Caco-2 (cell line): ENCODE measurements around the gene ZNF585A. TPM values are rescaled to one million over a fixed set of nuclear protein-coding genes. Genes with fewer than 3 reads are reported as not detected.
"Not testable (repeated sequence)": the region's sequence is repeated elsewhere in the genome, so short reads cannot be mapped to it uniquely, and the experiment has no call there.

Experiments used
- BruUV-seq: library from RNA; stranded (reverse); fragments of 400-500 nt; replicated peaks from 2 replicates; lab custom pipeline; 2021; lab: Mats Ljungman, UMichigan
- CTCF ChIA-PET: fragments of 300-600 bp; sonication (Branson Sonifier 250); formaldehyde crosslinking; loops from one replicate; lab custom pipeline; 2022; ENCODE audit warnings: antibody characterized with exemption; lab: Charles Lee
- POLR2A ChIA-PET: fragments of 300-600 bp; sonication (Branson Sonifier 250); formaldehyde crosslinking; loops from one replicate; lab custom pipeline; 2022; ENCODE audit warnings: antibody characterized with exemption; lab: Charles Lee
- DNase-seq, 2 experiments: peaks; one replicate each; pipeline versions ENCODE4 v3.0.0 to v3.0.0-alpha.2; 2020 to 2022
- H3K27me3 ChIP-seq: replicated peaks from 2 replicates; pipeline ENCODE4 v1.6.0; 2011; ENCODE audit warnings: low read length; ENCODE audit not compliant: control insufficient read depth, insufficient read depth
- H3K36me3 ChIP-seq: 2 replicates; pipeline ENCODE4 v1.5.1; 2011; ENCODE audit warnings: low read length; ENCODE audit not compliant: control insufficient read depth, insufficient read depth
- H3K4me1 ChIP-seq: fragments of 250-450 bp; sonication (Bioruptor Pico); 2 replicates; pipeline ENCODE4 v1.5.1; 2020; ENCODE audit warnings: mild to moderate bottlenecking
- H3K4me3 ChIP-seq: 2 replicates; pipeline ENCODE4 v1.5.1; 2011; ENCODE audit warnings: low read depth, mild to moderate bottlenecking, control low read depth, low read length
- H3K9me3 ChIP-seq: fragments of 250-450 bp; sonication (Bioruptor Pico); 2 replicates; pipeline ENCODE4 v1.5.1; 2020; ENCODE audit warnings: mild to moderate bottlenecking, moderate library complexity
- H3K27ac Mint-ChIP-seq: one replicate; pipeline ENCODE4 v1.8.0; 2022; ENCODE audit warnings: mixed read lengths; ENCODE audit not compliant: unreplicated experiment
- H3K27me3 Mint-ChIP-seq: one replicate; pipeline ENCODE4 v1.8.0; 2022; ENCODE audit warnings: mixed read lengths; ENCODE audit not compliant: insufficient read depth, unreplicated experiment
- H3K36me3 Mint-ChIP-seq: one replicate; pipeline ENCODE4 v1.8.0; 2022; ENCODE audit warnings: mild to moderate bottlenecking, mixed read lengths; ENCODE audit not compliant: insufficient read depth, unreplicated experiment
- H3K4me1 Mint-ChIP-seq: one replicate; pipeline ENCODE4 v1.8.0; 2022; ENCODE audit warnings: low read depth, mixed read lengths; ENCODE audit not compliant: unreplicated experiment
- H3K4me3 Mint-ChIP-seq: one replicate; pipeline ENCODE4 v1.8.0; 2022; ENCODE audit warnings: mild to moderate bottlenecking, moderate library complexity, mixed read lengths; ENCODE audit not compliant: unreplicated experiment
- H3K9me3 Mint-ChIP-seq: one replicate; pipeline ENCODE4 v1.8.0; 2022; ENCODE audit warnings: mixed read lengths; ENCODE audit not compliant: unreplicated experiment
- intact Hi-C: fragments of 100-400 bp; cut with micrococcal nuclease; formaldehyde crosslinking; loops from one replicate; pipeline ENCODE4 v1.10.0; 2022; ENCODE audit not compliant: unreplicated experiment
- total RNA-seq: library from RNA; stranded (reverse); gene quantifications from 2 replicates; pipeline ENCODE4 v1.2.3, GENCODE V29; 2022
- TF ChIP-seq, protein P1 (sequence below), 2 experiments: fragments of 200-600 bp in 1 of 2; IDR thresholded peaks; 1 replicate in 1 of 2; 2 replicates in 1 of 2; pipeline versions ENCODE4 v1.5.1 to v1.8.0; 2011 to 2022; ENCODE audit warnings: antibody characterized with exemption in 1 of 2, control low read depth in 1 of 2, inconsistent platforms in 1 of 2, low read depth in 1 of 2, low read length in 1 of 2, mild to moderate bottlenecking in 1 of 2, moderate library complexity in 1 of 2; ENCODE audit not compliant: insufficient read depth in 1 of 2, severe bottlenecking in 1 of 2, unreplicated experiment in 1 of 2

The ZNF585A gene
- total RNA-seq, 1 experiment from 2014 or later: 7.3 TPM

DNA sequence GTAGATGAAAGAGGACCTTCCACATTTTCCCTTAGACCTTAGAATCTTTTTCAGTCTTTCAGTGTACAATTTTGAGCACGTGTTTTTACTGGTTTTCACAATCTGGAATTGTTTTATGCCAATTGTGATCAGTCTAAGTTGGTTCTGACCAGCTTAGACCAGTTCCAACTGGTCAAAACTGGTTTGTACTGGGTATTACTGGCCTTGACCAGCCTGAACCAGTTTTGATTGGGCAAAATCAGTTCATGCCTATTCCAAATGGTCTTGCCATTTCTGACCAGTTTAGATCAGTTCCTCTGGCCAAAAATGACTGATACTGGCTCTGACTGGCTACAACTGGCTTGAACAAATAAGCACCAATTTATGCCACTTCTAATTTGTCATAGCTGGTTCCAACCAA lies 36.4 kb downstream of the ZNF585A start:
- CTCF ChIA-PET: no interaction called here
- H3K27me3 Mint-ChIP-seq: no peaks in the 10 kb centered on the region
- TF ChIP-seq, protein P1, sequence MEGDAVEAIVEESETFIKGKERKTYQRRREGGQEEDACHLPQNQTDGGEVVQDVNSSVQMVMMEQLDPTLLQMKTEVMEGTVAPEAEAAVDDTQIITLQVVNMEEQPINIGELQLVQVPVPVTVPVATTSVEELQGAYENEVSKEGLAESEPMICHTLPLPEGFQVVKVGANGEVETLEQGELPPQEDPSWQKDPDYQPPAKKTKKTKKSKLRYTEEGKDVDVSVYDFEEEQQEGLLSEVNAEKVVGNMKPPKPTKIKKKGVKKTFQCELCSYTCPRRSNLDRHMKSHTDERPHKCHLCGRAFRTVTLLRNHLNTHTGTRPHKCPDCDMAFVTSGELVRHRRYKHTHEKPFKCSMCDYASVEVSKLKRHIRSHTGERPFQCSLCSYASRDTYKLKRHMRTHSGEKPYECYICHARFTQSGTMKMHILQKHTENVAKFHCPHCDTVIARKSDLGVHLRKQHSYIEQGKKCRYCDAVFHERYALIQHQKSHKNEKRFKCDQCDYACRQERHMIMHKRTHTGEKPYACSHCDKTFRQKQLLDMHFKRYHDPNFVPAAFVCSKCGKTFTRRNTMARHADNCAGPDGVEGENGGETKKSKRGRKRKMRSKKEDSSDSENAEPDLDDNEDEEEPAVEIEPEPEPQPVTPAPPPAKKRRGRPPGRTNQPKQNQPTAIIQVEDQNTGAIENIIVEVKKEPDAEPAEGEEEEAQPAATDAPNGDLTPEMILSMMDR (IDR thresholded peaks at IDR 0.05; ENCODE audit: insufficient read depth in 1 of 2, low read depth in 1 of 2, low read length in 1 of 2, severe bottlenecking in 1 of 2, unreplicated experiment in 1 of 2): no peak
- intact Hi-C loops: no loop called here
- no peak overlapping the region for H3K4me3 ChIP-seq
- no peak overlapping the region for H3K27ac Mint-ChIP-seq
- peaks cover 8% of the 10 kb centered on the region for H3K36me3 Mint-ChIP-seq
- no peak overlapping the region for H3K4me3 Mint-ChIP-seq
- H3K9me3 ChIP-seq: peaks cover 34% of the 10 kb centered on the region
- no TSS peak for BruUV-seq
- POLR2A ChIA-PET: no interaction called here
- H3K36me3 ChIP-seq: no peaks in the 10 kb centered on the region
- no peaks in the 10 kb centered on the region for H3K4me1 ChIP-seq
- H3K4me1 Mint-ChIP-seq: no peaks in the 10 kb centered on the region
- no peak for DNase-seq
- H3K9me3 Mint-ChIP-seq: peaks cover 73% of the 10 kb centered on the region
- H3K27me3 ChIP-seq: no peaks in the 10 kb centered on the region

DNA sequence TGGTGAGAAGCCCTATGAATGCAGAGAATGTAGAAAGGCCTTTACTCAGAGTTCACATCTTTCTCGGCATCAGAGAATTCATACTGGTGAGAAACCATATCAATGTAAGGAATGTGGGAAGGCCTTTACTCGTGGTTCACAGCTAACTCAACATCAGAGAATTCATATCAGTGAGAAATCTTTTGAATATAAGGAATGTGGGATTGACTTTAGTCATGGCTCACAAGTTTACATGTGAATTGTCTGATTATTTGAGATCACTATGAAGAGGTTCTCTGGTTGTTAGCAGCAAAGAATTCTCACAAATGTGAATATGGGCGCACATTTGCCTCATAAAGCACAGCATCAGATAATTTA lies 43.7 kb downstream of the ZNF585A start:
- H3K9me3 ChIP-seq: peaks cover 56% of the 10 kb centered on the region
- no peaks in the 10 kb centered on the region for H3K4me1 ChIP-seq
- no peak overlapping the region for H3K27ac Mint-ChIP-seq
- H3K36me3 ChIP-seq: peaks cover 3% of the 10 kb centered on the region
- H3K36me3 Mint-ChIP-seq: peaks cover 17% of the 10 kb centered on the region
- H3K4me3 ChIP-seq: no peak overlapping the region
- no peak overlapping the region for H3K4me3 Mint-ChIP-seq
- no peaks in the 10 kb centered on the region for H3K4me1 Mint-ChIP-seq
- intact Hi-C loops: no loop called here
- no TSS peak for BruUV-seq
- peaks cover 69% of the 10 kb centered on the region for H3K9me3 Mint-ChIP-seq
- CTCF ChIA-PET: no interaction called here
- POLR2A ChIA-PET: no interaction called here
- no peak for DNase-seq
- TF ChIP-seq, protein P1 (IDR thresholded peaks at IDR 0.05; ENCODE audit: insufficient read depth in 1 of 2, low read depth in 1 of 2, low read length in 1 of 2, severe bottlenecking in 1 of 2, unreplicated experiment in 1 of 2): no peak
- no peaks in the 10 kb centered on the region for H3K27me3 Mint-ChIP-seq
- no peaks in the 10 kb centered on the region for H3K27me3 ChIP-seq

DNA sequence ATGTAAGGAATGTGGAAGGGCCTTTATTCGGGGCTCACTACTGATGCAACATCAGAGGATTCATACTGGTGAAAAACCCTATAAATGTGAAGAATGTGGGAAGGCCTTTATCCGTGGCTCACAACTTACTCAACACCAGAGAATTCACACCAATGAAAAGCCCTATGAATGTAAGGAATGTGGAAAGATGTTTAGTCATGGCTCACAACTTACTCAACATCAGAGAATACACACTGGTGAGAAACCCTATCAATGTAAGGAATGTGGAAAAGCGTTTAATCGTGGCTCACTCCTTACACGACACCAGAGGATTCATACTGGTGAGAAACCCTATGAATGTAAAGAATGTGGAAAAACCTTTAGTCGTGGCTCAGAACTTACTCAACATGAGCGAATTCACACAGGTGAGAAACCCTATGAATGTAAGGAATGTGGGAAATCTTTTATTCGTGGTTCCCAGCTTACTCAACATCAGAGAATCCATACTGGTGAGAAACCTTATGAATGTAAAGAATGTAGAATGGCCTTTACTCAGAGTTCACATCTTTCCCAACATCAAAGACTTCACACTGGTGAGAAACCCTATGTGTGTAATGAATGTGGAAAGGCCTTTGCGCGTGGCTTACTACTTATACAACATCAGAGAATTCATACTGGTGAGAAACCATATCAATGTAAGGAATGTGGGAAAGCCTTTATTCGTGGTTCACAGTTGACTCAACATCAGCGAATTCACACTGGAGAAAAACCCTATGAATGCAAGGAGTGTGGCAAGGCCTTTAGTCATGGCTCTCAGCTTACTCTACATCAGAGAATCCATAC lies 44.3 kb downstream of the ZNF585A start:
- no peak overlapping the region for H3K4me3 ChIP-seq
- BruUV-seq: no TSS peak

DNA sequence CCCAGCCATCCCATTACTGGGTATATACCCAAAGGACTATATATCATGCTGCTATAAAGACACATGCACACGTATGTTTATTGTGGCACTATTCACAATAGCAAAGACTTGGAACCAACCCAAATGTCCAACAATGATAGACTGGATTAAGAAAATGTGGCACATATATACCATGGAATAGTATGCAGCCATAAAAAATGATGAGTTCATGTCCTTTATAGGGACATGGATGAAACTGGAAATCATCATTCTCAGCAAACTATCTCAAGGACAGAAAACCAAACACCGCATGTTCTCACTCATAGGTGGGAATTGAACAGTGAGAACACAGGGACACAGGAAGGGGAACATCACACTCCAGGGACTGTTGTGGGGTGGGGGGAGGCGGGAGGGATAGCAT lies 50.4 kb downstream of the ZNF585A start:
- POLR2A ChIA-PET, H3K27me3 Mint-ChIP-seq, intact Hi-C loops, DNase-seq, H3K4me1 Mint-ChIP-seq, BruUV-seq, H3K4me3 Mint-ChIP-seq, CTCF ChIA-PET, H3K4me3 ChIP-seq, H3K27me3 ChIP-seq, H3K4me1 ChIP-seq, H3K36me3 ChIP-seq, H3K27ac Mint-ChIP-seq: not testable (repeated sequence)
- peaks cover 26% of the 10 kb centered on the region for H3K9me3 ChIP-seq
- peaks cover 18% of the 10 kb centered on the region for H3K36me3 Mint-ChIP-seq
- H3K9me3 Mint-ChIP-seq: peaks cover 68% of the 10 kb centered on the region

More for the DNA sequence above, 44.3 kb downstream of the ZNF585A start:
- H3K4me3 Mint-ChIP-seq: no peak overlapping the region
- H3K9me3 Mint-ChIP-seq: peaks cover 69% of the 10 kb centered on the region
- peaks cover 16% of the 10 kb centered on the region for H3K36me3 Mint-ChIP-seq
- POLR2A ChIA-PET: no interaction called here
- no peaks in the 10 kb centered on the region for H3K27me3 Mint-ChIP-seq
- CTCF ChIA-PET: no interaction called here
- H3K4me1 ChIP-seq: no peaks in the 10 kb centered on the region
- H3K27me3 ChIP-seq: no peaks in the 10 kb centered on the region
- no peak overlapping the region for H3K27ac Mint-ChIP-seq
- intact Hi-C loops: no loop called here
- TF ChIP-seq, protein P1 (IDR thresholded peaks at IDR 0.05; ENCODE audit: insufficient read depth in 1 of 2, low read depth in 1 of 2, low read length in 1 of 2, severe bottlenecking in 1 of 2, unreplicated experiment in 1 of 2): no peak
- no peak for DNase-seq
- H3K9me3 ChIP-seq: peaks cover 57% of the 10 kb centered on the region
- H3K36me3 ChIP-seq: peaks cover 3% of the 10 kb centered on the region
- H3K4me1 Mint-ChIP-seq: no peaks in the 10 kb centered on the region
